A549 treated with Mapracorat at 1 μM for 4 hours (cell line): ENCODE measurements around the gene ABHD3. TPM values are rescaled to one million over a fixed set of nuclear protein-coding genes. Genes with fewer than 3 reads are reported as not detected.

Experiments
- total RNA-seq: library from RNA; stranded (reverse); fragments of 200-300 nt; extraction: Qiagen RNA extraction; gene quantifications from 5 replicates; pipeline ENCODE4 v1.2.3, GENCODE V29; 2022

The ABHD3 gene
- total RNA-seq: 17.0 to 21.2 TPM (median 19.3 TPM) in 5 replicates

GRCh38 chr18:21704603-21705364 is at the start of gene ABHD3:
Gene ABHD3 (minus strand): TSS chr18:21704774. CDS start chr18:21704665, 109 bp downstream.

DNA sequence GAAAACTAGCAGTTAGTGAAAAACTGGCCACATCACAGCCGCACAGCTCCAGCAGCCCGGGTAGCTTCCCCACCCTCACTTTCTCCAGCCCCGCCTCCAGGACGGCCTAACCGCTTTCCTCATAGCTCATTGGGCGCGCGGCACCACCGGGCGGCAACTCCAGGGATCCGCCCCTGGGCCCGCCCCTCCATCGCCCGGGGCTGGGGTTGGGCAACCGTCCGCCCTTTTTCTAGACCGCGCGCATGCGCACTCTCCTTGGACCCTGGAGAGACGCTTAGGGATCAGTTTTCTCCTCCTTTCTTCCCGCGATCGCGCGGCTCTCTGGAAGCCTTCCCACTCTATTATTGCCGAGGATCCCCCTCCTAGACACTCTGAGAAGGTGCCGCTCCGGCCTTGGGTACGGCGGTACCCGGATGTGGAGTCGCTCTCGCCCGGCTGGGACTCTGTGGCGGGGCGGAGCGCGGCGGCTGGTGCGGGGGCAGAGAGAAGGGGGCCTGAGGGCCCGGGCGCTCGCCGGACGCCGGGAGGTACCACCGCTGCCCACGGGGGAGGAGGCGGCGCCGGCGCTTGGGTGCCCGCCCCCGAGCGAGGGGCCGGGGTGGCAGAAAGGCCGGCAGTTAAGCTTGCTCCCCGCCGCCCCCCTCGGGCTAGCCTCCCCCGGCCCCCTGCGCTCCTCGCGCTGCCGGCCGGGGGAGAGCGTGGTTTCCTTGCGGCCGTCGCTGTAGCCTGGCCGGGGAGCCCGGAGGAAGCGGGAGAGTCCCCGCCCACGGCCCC is 36.2 kb upstream of the ABHD3 start, which contains the start of gene MIB1:
TSS of gene MIB1 (plus strand) at position 255 of the 774 bp plus-strand sequence. CDS start 792 bp downstream, outside the sequence.

GRCh38 chr18:21612125-21613039 is 92.2 kb downstream of the ABHD3 start, which contains the start of gene SNRPD1:
Gene SNRPD1 (plus strand): TSS chr18:21612314. CDS start chr18:21612430, 116 bp downstream.

Other genes with a start within 250 kb of the ABHD3 start
- 9.2 to 9.9 TPM (median 9.3 TPM) in 5 replicates for gene ESCO1, start 104.1 kb downstream of the ABHD3 start, total RNA-seq
- 158 to 181 TPM (median 170 TPM) in 5 replicates for gene SNRPD1, start 92.5 kb downstream of the ABHD3 start, total RNA-seq
- 5.8 to 11.2 TPM (median 8.0 TPM) in 5 replicates for gene MIB1, start 36.0 kb upstream of the ABHD3 start, total RNA-seq